ENCODE measurements around the gene KCNQ5.

DNA sequence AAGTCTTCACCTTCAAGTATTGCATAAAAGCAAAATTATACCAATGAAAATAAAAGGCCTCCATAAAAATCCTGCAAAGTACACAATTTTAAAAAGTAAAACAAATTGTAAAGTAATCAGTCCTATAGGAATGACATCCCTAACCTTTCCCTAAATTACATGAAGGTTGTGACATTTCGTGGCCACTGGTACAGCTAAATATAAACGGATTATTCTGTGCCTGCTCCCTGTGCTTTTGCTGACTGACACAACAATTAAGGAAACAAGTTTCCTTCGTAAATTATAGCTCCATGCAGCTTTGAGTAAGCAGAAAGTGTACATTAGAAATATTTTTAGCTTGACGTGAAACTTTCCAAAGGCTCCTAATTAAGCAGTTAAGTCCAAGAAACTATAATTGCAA, 222.8 kb downstream of the KCNQ5 start:
- no peak for TF ChIP-seq CTCF (IDR thresholded peaks at IDR 0.05)
- no peak for TF ChIP-seq EP300 (IDR thresholded peaks at IDR 0.05)
- no peak for TF ChIP-seq POLR2A (IDR thresholded peaks at IDR 0.05)
- no peak for TF ChIP-seq POLR2AphosphoS5 (IDR thresholded peaks at IDR 0.05)
